ENCODE results near the gene MFSD12.

DNA sequence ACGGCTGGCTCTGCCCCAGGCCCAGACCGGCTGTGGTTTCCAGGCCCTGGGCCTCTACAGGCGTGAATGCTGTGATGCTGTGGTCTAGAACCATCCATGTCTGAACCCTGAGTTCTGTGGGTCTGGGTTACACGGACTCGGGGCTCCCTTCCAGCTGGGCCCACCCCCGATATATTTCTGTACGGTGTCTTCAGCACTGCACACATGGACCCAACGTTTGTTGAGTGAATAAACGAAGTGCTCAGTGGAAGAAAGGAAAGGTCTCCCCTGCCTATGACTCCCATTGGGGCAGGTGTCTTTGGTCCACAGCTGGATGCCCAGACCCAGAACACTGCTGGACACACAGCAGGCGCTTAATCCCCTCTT, 11.7 kb downstream of the MFSD12 start:
- TF ChIP-seq, protein P1, sequence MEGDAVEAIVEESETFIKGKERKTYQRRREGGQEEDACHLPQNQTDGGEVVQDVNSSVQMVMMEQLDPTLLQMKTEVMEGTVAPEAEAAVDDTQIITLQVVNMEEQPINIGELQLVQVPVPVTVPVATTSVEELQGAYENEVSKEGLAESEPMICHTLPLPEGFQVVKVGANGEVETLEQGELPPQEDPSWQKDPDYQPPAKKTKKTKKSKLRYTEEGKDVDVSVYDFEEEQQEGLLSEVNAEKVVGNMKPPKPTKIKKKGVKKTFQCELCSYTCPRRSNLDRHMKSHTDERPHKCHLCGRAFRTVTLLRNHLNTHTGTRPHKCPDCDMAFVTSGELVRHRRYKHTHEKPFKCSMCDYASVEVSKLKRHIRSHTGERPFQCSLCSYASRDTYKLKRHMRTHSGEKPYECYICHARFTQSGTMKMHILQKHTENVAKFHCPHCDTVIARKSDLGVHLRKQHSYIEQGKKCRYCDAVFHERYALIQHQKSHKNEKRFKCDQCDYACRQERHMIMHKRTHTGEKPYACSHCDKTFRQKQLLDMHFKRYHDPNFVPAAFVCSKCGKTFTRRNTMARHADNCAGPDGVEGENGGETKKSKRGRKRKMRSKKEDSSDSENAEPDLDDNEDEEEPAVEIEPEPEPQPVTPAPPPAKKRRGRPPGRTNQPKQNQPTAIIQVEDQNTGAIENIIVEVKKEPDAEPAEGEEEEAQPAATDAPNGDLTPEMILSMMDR (IDR thresholded peaks at IDR 0.05) = no peak
- no peak for TF ChIP-seq POLR2A (IDR thresholded peaks at IDR 0.05)

All from heart left ventricle (tissue), 13 donors.